Heart right ventricle (tissue), 16 donors: ENCODE results near the gene DNAJC1. TPM values are rescaled to one million over a fixed set of nuclear protein-coding genes. Genes with fewer than 3 reads are reported as not detected.

Source experiments
- ATAC-seq, 8 donors: fragments of 200-7000 bp; cut with Tn5 transposase; one replicate each; pipeline ENCODE4 v1.9.1; 2020; ENCODE audit warnings: mild to moderate bottlenecking in 8 of 8, moderate library complexity in 8 of 8, moderate number of reproducible peaks in 1 of 8
- DNase-seq, 2 donors: peaks; one replicate each; pipeline ENCODE4 v3.0.0-alpha.2; 2020
- H3K27ac ChIP-seq, 10 donors: fragments of 200-600 bp; sonication (generic) in 2 of 10; one replicate each; pipeline versions ENCODE4 v1.5.0 to v1.8.0; 2020 to 2022; ENCODE audit warnings: mild to moderate bottlenecking in 3 of 10
- H3K27me3 ChIP-seq, 7 donors: fragments of 200-600 bp; one replicate each; pipeline ENCODE4 v1.8.0; 2021 to 2022; ENCODE audit warnings: mild to moderate bottlenecking in 2 of 7
- H3K36me3 ChIP-seq, 9 donors: fragments of 200-600 bp; sonication (generic) in 1 of 9; one replicate each; pipeline versions ENCODE4 v1.5.0 to v1.8.0; 2020 to 2022; ENCODE audit warnings: mild to moderate bottlenecking in 2 of 9
- H3K4me1 ChIP-seq, 9 donors: fragments of 200-600 bp; sonication (generic) in 1 of 9; one replicate each; pipeline versions ENCODE4 v1.5.0 to v1.8.0; 2020 to 2022; ENCODE audit warnings: mild to moderate bottlenecking in 4 of 9
- H3K4me3 ChIP-seq, 10 donors: fragments of 200-600 bp; sonication (generic) in 2 of 10; one replicate each; pipeline versions ENCODE4 v1.5.0 to v1.8.0; 2020 to 2022; ENCODE audit warnings: mild to moderate bottlenecking in 7 of 10, moderate library complexity in 2 of 10
- H3K9me3 ChIP-seq, 11 donors: fragments of 200-600 bp in 10 of 11; sonication (generic) in 2 of 11; one replicate each; pipeline versions ENCODE4 v1.5.0 to v1.8.0; 2013 to 2022; ENCODE audit warnings: mild to moderate bottlenecking in 2 of 11, control low read depth in 1 of 11, moderate library complexity in 1 of 11
- WGBS, 2 donors: extraction: QIAGEN DNeasy Blood & Tissue Kit; methylation state at CpG; one replicate each; pipeline ENCODE4 v1.1.7; 2013; ENCODE audit warnings: inconsistent platforms in 1 of 2; 5-methylcytosine and 5-hydroxymethylcytosine counted together
- intact Hi-C, 10 donors: fragments of 100-400 bp; cut with DNase I; formaldehyde crosslinking; loops; one replicate each; pipeline versions ENCODE4 v1.11.1 to v1.14.2; 2022
- polyA plus RNA-seq, 2 donors: library from polyadenylated mRNA; stranded (reverse); fragments of 200-250 nt; gene quantifications; one replicate each; pipeline ENCODE4 v1.2.3, GENCODE V29; 2013
- total RNA-seq, 10 donors: library from RNA; stranded (reverse); fragmentation: NEBNext Ultra II Directional in 3 of 10; extraction: Animal tissue kit (Norgen Biotek cat#: 25700) in 3 of 10; gene quantifications; one replicate each; pipeline versions ENCODE4 v1.2.1 to v1.2.4, GENCODE V29; 2021 to 2023
- TF ChIP-seq, protein P1 (sequence below), 9 donors: fragments of 200-600 bp; sonication (generic) in 2 of 9; IDR thresholded peaks; one replicate each; pipeline versions ENCODE4 v1.5.0 to v1.8.0; 2021 to 2022; ENCODE audit warnings: antibody characterized with exemption in 9 of 9, mild to moderate bottlenecking in 5 of 9, moderate library complexity in 1 of 9
- donor health status: Arrhythmogenic right ventricular cardiomyopathy.
- donor health status: ischemic (EF 13 %, LVEDD 7.1; RV severe dilation, severe dysfunction).
- donor health status: healthy with polysubstance abuse.
- donor health status: DM: no; HTN: yes; CAD: no.
- donor health status: DM: no; HTN: no; CAD: no.
- donor health status: ischemic (EF 25% LVEDD 6.9; RV normal size, moderate dysfunction).
- donor health status: ischemic (EF 25% LVEDD 5.7; RV mildly dilated, moderate dysfunction).
- donor health status: healthy.
- donor health status: DM: yes; HTN: yes; CAD: no.
- donor health status: Ischemic cardiomyopathy.
- donor health status: ischemic (EF 35%, LVEDD 5.7; RV mildly dilated, moderate dysfunction).
- donor health status: nonischemic (EF 11% LVEDD 7.7; RV severe dilation, severe dysfunction).
- donor health status: DM: yes; HTN: yes; CAD: no.
- donor health status: PGD.
- donor health status: ischemic (EF 29% LVEDD 5.4; RV normal size, mild dysfunction).
- donor health status: nonischemic (EF 23%, LVEDD 6.1; RV moderate dilation, normal function).

The DNAJC1 gene
- total and polyA plus RNA-seq, 12 donors: 8.9 to 26.8 (median 11.4) TPM

DNA sequence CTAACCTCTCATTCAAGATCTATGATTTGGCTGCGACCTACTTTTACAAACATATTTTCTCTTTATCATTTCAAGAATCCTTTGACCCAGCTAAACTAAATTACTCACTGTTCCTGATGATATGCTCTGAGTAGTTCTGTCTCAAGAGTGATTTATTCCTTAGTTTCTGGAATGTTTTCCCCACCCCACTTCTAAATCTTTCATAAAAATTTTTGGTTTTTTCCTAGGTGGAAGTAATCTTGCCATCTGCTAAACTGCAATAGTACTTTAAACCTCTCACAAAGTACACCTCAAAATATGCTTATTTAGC lies 170.8 kb downstream of the DNAJC1 start:
- ATAC-seq (no peak), DNase-seq (no peak)
- Histone ChIP-seq H3K9me3 (peaks cover 0 to 88% (median 56%) of the 10 kb centered on the region in 11 donors), H3K27me3 (no peaks in the 10 kb centered on the region), H3K4me3 (no peak overlapping the region), H3K4me1 (no peaks in the 10 kb centered on the region), H3K27ac (no peak overlapping the region), H3K36me3 (peaks cover 0 to 42% (median 0%) of the 10 kb centered on the region in 9 donors)
- intact Hi-C loops: no loop called here
- TF ChIP-seq, protein P1, sequence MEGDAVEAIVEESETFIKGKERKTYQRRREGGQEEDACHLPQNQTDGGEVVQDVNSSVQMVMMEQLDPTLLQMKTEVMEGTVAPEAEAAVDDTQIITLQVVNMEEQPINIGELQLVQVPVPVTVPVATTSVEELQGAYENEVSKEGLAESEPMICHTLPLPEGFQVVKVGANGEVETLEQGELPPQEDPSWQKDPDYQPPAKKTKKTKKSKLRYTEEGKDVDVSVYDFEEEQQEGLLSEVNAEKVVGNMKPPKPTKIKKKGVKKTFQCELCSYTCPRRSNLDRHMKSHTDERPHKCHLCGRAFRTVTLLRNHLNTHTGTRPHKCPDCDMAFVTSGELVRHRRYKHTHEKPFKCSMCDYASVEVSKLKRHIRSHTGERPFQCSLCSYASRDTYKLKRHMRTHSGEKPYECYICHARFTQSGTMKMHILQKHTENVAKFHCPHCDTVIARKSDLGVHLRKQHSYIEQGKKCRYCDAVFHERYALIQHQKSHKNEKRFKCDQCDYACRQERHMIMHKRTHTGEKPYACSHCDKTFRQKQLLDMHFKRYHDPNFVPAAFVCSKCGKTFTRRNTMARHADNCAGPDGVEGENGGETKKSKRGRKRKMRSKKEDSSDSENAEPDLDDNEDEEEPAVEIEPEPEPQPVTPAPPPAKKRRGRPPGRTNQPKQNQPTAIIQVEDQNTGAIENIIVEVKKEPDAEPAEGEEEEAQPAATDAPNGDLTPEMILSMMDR (IDR thresholded peaks at IDR 0.05): no peak
- 89 to 91% methylated on average over 1 of the region's 1 CpG for whole genome bisulfite sequencing, 2 donors

DNA sequence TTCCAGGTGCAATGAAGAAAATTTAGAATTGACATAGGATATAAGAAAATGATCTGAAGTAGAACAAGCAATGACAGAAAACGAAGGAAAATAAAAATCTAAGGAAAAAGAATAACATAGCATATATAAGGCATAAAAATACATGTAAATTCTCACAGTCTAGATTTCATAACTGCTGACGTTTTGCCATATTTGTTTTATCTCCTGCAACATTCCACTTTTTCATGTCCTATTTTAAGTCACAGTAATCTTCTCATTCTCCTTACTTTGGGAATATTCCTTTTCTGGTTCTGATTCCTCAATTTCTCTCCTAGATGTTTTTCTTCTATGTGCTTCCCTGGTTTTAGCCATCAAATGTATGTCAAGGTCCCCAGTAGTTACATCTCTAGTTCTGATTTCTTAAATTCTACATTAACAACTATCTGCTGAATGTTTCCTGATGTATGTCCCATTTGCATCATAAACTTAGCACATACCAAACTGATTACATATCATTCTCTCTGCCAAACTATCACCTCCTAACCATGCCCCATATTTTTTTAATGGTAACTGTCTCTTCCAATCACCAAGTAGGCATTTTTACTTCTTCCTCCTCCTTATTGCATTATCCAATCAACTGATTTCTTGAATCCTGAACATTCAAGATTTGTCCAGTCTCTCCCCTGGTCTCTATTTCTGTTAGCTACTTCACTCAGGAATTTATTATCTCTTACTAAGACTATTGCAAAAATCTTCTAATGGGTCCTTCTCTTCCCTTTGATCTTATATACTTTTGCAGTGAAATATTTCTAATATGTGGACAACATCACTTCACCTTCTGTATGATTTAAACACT lies 171.3 kb downstream of the DNAJC1 start:
- Histone ChIP-seq H3K9me3 (peaks cover 2 to 90% (median 62%) of the 10 kb centered on the region in 11 donors), H3K4me1 (no peaks in the 10 kb centered on the region), H3K27me3 (no peaks in the 10 kb centered on the region), H3K4me3 (no peak overlapping the region), H3K27ac (no peak overlapping the region), H3K36me3 (peaks cover 0 to 48% (median 3%) of the 10 kb centered on the region in 9 donors)
- DNase-seq (no peak), ATAC-seq (no peak)
- 88 to 89% methylated on average over 2 of the region's 2 CpGs for WGBS, 2 donors
- TF ChIP-seq, protein P1 (IDR thresholded peaks at IDR 0.05): no peak
- intact Hi-C loops: no loop called here

DNA sequence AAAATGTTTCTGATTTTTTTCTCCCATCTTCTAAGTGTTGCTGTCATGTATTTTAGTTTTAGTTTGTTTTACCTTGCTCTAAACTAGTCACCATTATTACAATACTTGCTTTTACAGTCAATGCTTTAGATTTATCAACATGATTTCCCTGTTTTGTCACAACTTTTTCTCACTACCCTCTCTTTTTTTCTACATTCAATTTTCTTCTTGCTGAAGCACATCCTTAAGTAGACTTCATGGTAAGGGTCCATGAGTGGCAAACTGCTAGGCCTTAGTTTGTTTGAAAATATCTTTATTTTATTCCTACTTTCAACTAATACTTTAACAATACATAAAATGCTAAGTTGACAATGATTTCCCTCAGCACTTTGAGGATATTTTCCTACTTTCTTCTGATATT lies 173.5 kb downstream of the DNAJC1 start:
- no peak overlapping the region for H3K4me3 ChIP-seq
- H3K27me3 ChIP-seq: no peaks in the 10 kb centered on the region
- ATAC-seq (no peak), DNase-seq (no peak)
- peaks cover 0 to 54% (median 3%) of the 10 kb centered on the region in 9 donors for H3K36me3 ChIP-seq
- H3K27ac ChIP-seq: no peak overlapping the region
- intact Hi-C loops: no loop called here
- no peaks in the 10 kb centered on the region for H3K4me1 ChIP-seq
- peaks cover 2 to 96% (median 74%) of the 10 kb centered on the region in 11 donors for H3K9me3 ChIP-seq
- TF ChIP-seq, protein P1 (IDR thresholded peaks at IDR 0.05): no peak

DNA sequence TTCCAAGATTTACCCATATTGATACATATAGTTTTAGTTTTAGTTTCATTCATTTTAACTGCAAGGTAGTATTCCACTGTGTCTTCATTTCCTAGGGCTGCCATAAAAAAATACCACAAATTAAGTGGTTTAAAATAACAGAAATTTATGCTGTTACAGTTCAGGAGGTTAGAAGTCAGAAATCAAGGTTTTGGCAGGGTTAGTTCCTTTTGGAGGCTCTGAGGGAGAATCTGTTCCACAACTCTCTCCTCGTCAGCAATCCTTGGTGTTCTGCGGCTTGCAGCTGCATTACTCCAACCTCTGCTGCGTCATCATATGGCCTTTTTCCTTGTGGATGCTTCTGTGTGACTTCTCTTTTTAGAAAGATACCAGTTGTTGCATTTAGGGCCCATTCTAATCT lies 176.2 kb downstream of the DNAJC1 start:
- Histone ChIP-seq H3K27me3 (no peaks in the 10 kb centered on the region), H3K27ac (no peak overlapping the region), H3K4me1 (no peaks in the 10 kb centered on the region), H3K36me3 (peaks cover 0 to 34% (median 0%) of the 10 kb centered on the region in 9 donors), H3K9me3 (peaks cover 0 to 77% (median 58%) of the 10 kb centered on the region in 11 donors), H3K4me3 (no peak overlapping the region)
- DNase-seq (no peak), ATAC-seq (no peak)
- 95 to 99% methylated on average over 3 of the region's 3 CpGs for WGBS, 2 donors
- TF ChIP-seq, protein P1 (IDR thresholded peaks at IDR 0.05): no peak
- intact Hi-C loops: no loop called here
